Right ventricle myocardium inferior (tissue), 1 donor: Measurements from ENCODE around the gene ANKRD18A. TPM values are rescaled to one million over a fixed set of nuclear protein-coding genes. Genes with fewer than 3 reads are reported as not detected.
"Not testable (repeated sequence)": the region's sequence is repeated elsewhere in the genome, so short reads cannot be mapped to it uniquely, and the experiment has no call there.

Source experiments
- ATAC-seq: fragments of 200-7000 bp; cut with Tn5 transposase; one replicate; pipeline ENCODE4 v1.9.1; 2020; ENCODE audit warnings: mild to moderate bottlenecking, moderate library complexity
- DNase-seq: peaks from one replicate; pipeline ENCODE4 v3.0.0; 2021; ENCODE audit errors: missing footprints
- intact Hi-C: fragments of 100-400 bp; cut with DNase I; formaldehyde crosslinking; loops from one replicate; pipeline ENCODE4 v1.11.0; 2022
- total RNA-seq: library from RNA; stranded (reverse); fragmentation: NEBNext Ultra II Directional; extraction: Animal tissue kit (Norgen Biotek cat#: 25700); gene quantifications from one replicate; pipeline ENCODE4 v1.2.1, GENCODE V29; 2021
- donor health status: DM: no; HTN: yes; CAD: no; lungs with severe emphysema.

ANKRD18A gene
- total RNA-seq, 1 donor from 2014 or later: 2.9 TPM

GRCh38 chr9:38559172-38559571, 61.2 kb downstream of the ANKRD18A start:
- intact Hi-C loops, DNase-seq, ATAC-seq: not testable (repeated sequence)

GRCh38 chr9:38557746-38558145, 62.6 kb downstream of the ANKRD18A start:
- ATAC-seq, intact Hi-C loops, DNase-seq: not testable (repeated sequence)

GRCh38 chr9:38554966-38555365, 65.4 kb downstream of the ANKRD18A start:
- ATAC-seq, intact Hi-C loops, DNase-seq: not testable (repeated sequence)

GRCh38 chr9:38553019-38553418, 67.4 kb downstream of the ANKRD18A start:
- DNase-seq, ATAC-seq, intact Hi-C loops: not testable (repeated sequence)

GRCh38 chr9:38546497-38547163, 73.8 kb downstream of the ANKRD18A start:
- DNase-seq, ATAC-seq, intact Hi-C loops: not testable (repeated sequence)

- peak; percentile 89 for ATAC-seq
Observed at GRCh38 chr9:38540535-38540934, 79.9 kb downstream of the ANKRD18A start.

GRCh38 chr9:38529317-38529716, 91.1 kb downstream of the ANKRD18A start:
- DNase-seq: no peak
- no peak for ATAC-seq
- intact Hi-C loops: no loop called here

More at GRCh38 chr9:38540535-38540934, 79.9 kb downstream of the ANKRD18A start:
- intact Hi-C loops, DNase-seq: not testable (repeated sequence)

- ATAC-seq (no peak), DNase-seq (no peak)
- intact Hi-C loops: no loop called here
Observed at GRCh38 chr9:38527503-38527902, 92.9 kb downstream of the ANKRD18A start.

GRCh38 chr9:38526591-38526990, 93.8 kb downstream of the ANKRD18A start:
- no peak for DNase-seq
- intact Hi-C loops: no loop called here

GRCh38 chr9:38523121-38523520, 97.3 kb downstream of the ANKRD18A start:
- ATAC-seq (no peak), DNase-seq (no peak)
- intact Hi-C loops: no loop called here

More at GRCh38 chr9:38526591-38526990, 93.8 kb downstream of the ANKRD18A start:
- ATAC-seq: no peak

GRCh38 chr9:38521762-38522161, 98.6 kb downstream of the ANKRD18A start:
- ATAC-seq (no peak), DNase-seq (no peak)
- intact Hi-C loops: no loop called here

Other genes starting within 250 kb of the ANKRD18A start
- 18.4 TPM for gene ALDH1B1, start 227.9 kb downstream of the ANKRD18A start, total RNA-seq
- not detected for gene IGFBPL1, start 196.1 kb downstream of the ANKRD18A start, total RNA-seq
- gene FAM240B, start 99.5 kb upstream of the ANKRD18A start, total RNA-seq: not detected